ENCODE measurements around the gene GPR132. TPM values are rescaled to one million over a fixed set of nuclear protein-coding genes. Genes with fewer than 3 reads are reported as not detected.

The GPR132 gene
- total and polyA plus RNA-seq, 11 donors = 0.27 to 5.3 (median 0.75) TPM

- H3K9me3 ChIP-seq = no peaks in the 10 kb centered on the region
- 72 to 89% (median 82%) methylated on average over 15 to 16 of the region's 16 CpGs for WGBS, 4 donors
- intact Hi-C loops (cut with DNase I) = no loop called here
- DNase-seq (peak in 1 of 5 donors; percentile 8), ATAC-seq (peak in 1 of 4 donors; percentile 16)
- no peak overlapping the region for H3K4me3 ChIP-seq
- H3K27ac ChIP-seq = peak overlapping the region in 5 of 12 donors; percentile 11 to 73 (median 45)
- no peaks in the 10 kb centered on the region for H3K36me3 ChIP-seq
- peaks cover 0 to 34% (median 19%) of the 10 kb centered on the region in 12 donors for H3K4me1 ChIP-seq
- TF ChIP-seq CTCF (IDR thresholded peaks at IDR 0.05) (no peak), POLR2A (IDR thresholded peaks at IDR 0.05) (no peak)
- peaks cover 0 to 28% (median 3%) of the 10 kb centered on the region in 9 donors for H3K27me3 ChIP-seq
Measured at GRCh38 chr14:105076296-105076804, 11.1 kb upstream of the GPR132 start.

- ATAC-seq (peak; percentile 70 to 91 (median 77)), DNase-seq (peak; percentile 56 to 82 (median 69))
Measured at GRCh38 chr14:105075379-105076295, 10.4 kb upstream of the GPR132 start.

GRCh38 chr14:105074601-105075053 lies 9.4 kb upstream of the GPR132 start:
- Histone ChIP-seq H3K4me3 (peak overlapping the region in 6 of 12 donors; percentile 10 to 22 (median 18)), H3K27me3 (peaks cover 0 to 28% (median 3%) of the 10 kb centered on the region in 9 donors), H3K9me3 (no peaks in the 10 kb centered on the region), H3K27ac (peak overlapping the region in 3 of 12 donors; percentile 45 to 73 (median 53)), H3K36me3 (no peaks in the 10 kb centered on the region), H3K4me1 (peaks cover 0 to 51% (median 19%) of the 10 kb centered on the region in 12 donors)
- intact Hi-C loops (cut with DNase I) = no loop called here
- DNase-seq (peak in 1 of 5 donors; percentile 8), ATAC-seq (no peak)
- 27 to 63% (median 44%) methylated on average over 3 to 15 of the region's 15 CpGs for WGBS, 4 donors
- no peak for TF ChIP-seq CTCF (IDR thresholded peaks at IDR 0.05)
- no peak for TF ChIP-seq POLR2A (IDR thresholded peaks at IDR 0.05)

More at GRCh38 chr14:105075379-105076295, 10.4 kb upstream of the GPR132 start:
- 24 to 59% (median 39%) methylated on average over 6 to 24 of the region's 24 CpGs for WGBS, 4 donors
- no peaks in the 10 kb centered on the region for H3K36me3 ChIP-seq
- peak overlapping the region in 10 of 12 donors; percentile 10 to 73 (median 46) for H3K27ac ChIP-seq
- no peak for TF ChIP-seq POLR2A (IDR thresholded peaks at IDR 0.05)
- no peak for TF ChIP-seq CTCF (IDR thresholded peaks at IDR 0.05)
- peaks cover 0 to 28% (median 3%) of the 10 kb centered on the region in 9 donors for H3K27me3 ChIP-seq
- intact Hi-C loops (cut with DNase I) = no loop called here
- H3K4me3 ChIP-seq = peak overlapping the region in 8 of 12 donors; percentile 15 to 38 (median 23)
- H3K4me1 ChIP-seq = peaks cover 0 to 41% (median 19%) of the 10 kb centered on the region in 12 donors
- no peaks in the 10 kb centered on the region for H3K9me3 ChIP-seq

Data from heart left ventricle (tissue), 16 donors.